GM19438 (cell line): ENCODE data around the gene ZNF827.

Source experiments
- ATAC-seq: cut with Tn5 transposase; IDR thresholded peaks from one replicate; pipeline ENCODE4 v1.9.1; 2021; ENCODE audit warnings: low read depth; ENCODE audit not compliant: unreplicated experiment

Gene ZNF827

GRCh38 chr4:145805490-145805889, 133.1 kb downstream of the ZNF827 start:
- ATAC-seq, result no peak

- no peak for ATAC-seq
These were observed 134.5 kb downstream of the ZNF827 start for GRCh38 chr4:145804116-145804515.

GRCh38 chr4:145799223-145799622, 139.4 kb downstream of the ZNF827 start:
- ATAC-seq, result no peak

- no peak for ATAC-seq
These were observed 141.3 kb downstream of the ZNF827 start for GRCh38 chr4:145797278-145797677.

- no peak for ATAC-seq
These were observed 142.3 kb downstream of the ZNF827 start for GRCh38 chr4:145796346-145796745.

- ATAC-seq, result no peak
These were observed 143.1 kb downstream of the ZNF827 start for GRCh38 chr4:145795521-145795920.

GRCh38 chr4:145792429-145792828, 146.2 kb downstream of the ZNF827 start:
- no peak for ATAC-seq

- ATAC-seq, result no peak
These were observed 146.6 kb downstream of the ZNF827 start for GRCh38 chr4:145791988-145792387.

- ATAC-seq, result no peak
These were observed 149.9 kb downstream of the ZNF827 start for GRCh38 chr4:145788755-145789154.

GRCh38 chr4:145786830-145787229, 151.8 kb downstream of the ZNF827 start:
- ATAC-seq, result no peak

- ATAC-seq, result no peak
These were observed 152.4 kb downstream of the ZNF827 start for GRCh38 chr4:145786261-145786660.

GRCh38 chr4:145785391-145786008, 153.1 kb downstream of the ZNF827 start:
- no peak for ATAC-seq

GRCh38 chr4:145784036-145784435, 154.6 kb downstream of the ZNF827 start:
- no peak for ATAC-seq

- no peak for ATAC-seq
These were observed 155.9 kb downstream of the ZNF827 start for GRCh38 chr4:145782756-145783155.

- no peak for ATAC-seq
These were observed 157.3 kb downstream of the ZNF827 start for GRCh38 chr4:145781351-145781750.

GRCh38 chr4:145779319-145779801, 159.3 kb downstream of the ZNF827 start:
- ATAC-seq, result no peak

- ATAC-seq, result no peak
These were observed 162.4 kb downstream of the ZNF827 start for GRCh38 chr4:145776208-145776607.

GRCh38 chr4:145775406-145775805, 163.2 kb downstream of the ZNF827 start:
- ATAC-seq, result no peak

GRCh38 chr4:145774473-145774872, 164.2 kb downstream of the ZNF827 start:
- no peak for ATAC-seq

GRCh38 chr4:145773581-145774234, 164.9 kb downstream of the ZNF827 start:
- ATAC-seq, result peak; percentile 92

- ATAC-seq, result no peak
These were observed 166.3 kb downstream of the ZNF827 start for GRCh38 chr4:145772347-145772746.

- no peak for ATAC-seq
These were observed 168.5 kb downstream of the ZNF827 start for GRCh38 chr4:145770124-145770523.
